ENCODE data around the gene GGA1.

DNA sequence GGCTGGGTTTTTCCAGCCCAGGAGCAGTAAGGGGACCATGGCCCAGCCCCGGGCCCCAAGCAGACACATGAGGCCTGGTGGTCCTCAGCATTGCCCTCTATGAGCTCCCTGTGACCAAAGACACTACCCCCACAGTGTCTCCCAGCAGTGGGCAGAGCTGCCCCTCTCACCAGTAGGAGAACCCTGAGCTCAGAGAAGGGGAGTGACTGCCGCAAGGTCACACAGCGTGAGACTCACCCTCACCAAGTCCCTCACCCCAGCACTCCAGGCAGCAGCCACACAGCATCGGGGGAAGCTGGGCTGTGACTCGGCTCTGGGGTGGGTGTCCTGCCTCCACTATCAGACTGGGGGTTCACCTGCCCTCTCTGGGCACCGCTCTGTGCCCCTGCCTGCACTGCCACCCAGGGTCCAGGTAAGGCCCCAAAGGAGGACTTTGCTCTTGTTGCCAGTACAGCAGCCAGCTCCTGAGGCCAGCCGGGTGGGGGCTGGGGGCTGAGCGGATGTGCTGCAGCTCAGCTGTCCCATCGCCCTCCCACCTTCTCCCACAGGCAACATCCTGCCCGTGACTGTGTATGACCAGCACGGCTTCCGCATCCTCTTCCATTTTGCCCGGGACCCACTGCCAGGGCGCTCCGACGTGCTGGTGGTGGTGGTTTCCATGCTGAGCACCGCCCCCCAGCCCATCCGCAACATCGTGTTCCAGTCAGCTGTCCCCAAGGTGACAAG is 23.0 kb downstream of the GGA1 start:
- TF ChIP-seq, protein P1, sequence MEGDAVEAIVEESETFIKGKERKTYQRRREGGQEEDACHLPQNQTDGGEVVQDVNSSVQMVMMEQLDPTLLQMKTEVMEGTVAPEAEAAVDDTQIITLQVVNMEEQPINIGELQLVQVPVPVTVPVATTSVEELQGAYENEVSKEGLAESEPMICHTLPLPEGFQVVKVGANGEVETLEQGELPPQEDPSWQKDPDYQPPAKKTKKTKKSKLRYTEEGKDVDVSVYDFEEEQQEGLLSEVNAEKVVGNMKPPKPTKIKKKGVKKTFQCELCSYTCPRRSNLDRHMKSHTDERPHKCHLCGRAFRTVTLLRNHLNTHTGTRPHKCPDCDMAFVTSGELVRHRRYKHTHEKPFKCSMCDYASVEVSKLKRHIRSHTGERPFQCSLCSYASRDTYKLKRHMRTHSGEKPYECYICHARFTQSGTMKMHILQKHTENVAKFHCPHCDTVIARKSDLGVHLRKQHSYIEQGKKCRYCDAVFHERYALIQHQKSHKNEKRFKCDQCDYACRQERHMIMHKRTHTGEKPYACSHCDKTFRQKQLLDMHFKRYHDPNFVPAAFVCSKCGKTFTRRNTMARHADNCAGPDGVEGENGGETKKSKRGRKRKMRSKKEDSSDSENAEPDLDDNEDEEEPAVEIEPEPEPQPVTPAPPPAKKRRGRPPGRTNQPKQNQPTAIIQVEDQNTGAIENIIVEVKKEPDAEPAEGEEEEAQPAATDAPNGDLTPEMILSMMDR (conservative IDR thresholded peaks at IDR 0.05): no peak
- TF ChIP-seq EZH2 (IDR thresholded peaks at IDR 0.05; ENCODE audit: low read depth): no peak

All from PC-9 (cell line).